GM15510 (cell line): Measurements from ENCODE around the gene GNS.

Experiments used
- POLR2A ChIP-seq: IDR thresholded peaks from 3 replicates; pipeline ENCODE4 v1.6.1; 2011; ENCODE audit warnings: borderline replicate concordance; ENCODE audit not compliant: insufficient read length; ENCODE audit errors: extremely low read depth

Gene GNS

GRCh38 chr12:64729909-64730587 is 29.2 kb downstream of the GNS start:
- no peak for TF ChIP-seq POLR2A

- no peak for TF ChIP-seq POLR2A
Observed at GRCh38 chr12:64724201-64724745, 34.9 kb downstream of the GNS start.

GRCh38 chr12:64723630-64724029 is 35.6 kb downstream of the GNS start:
- TF ChIP-seq POLR2A = no peak

- TF ChIP-seq POLR2A = no peak
Observed at GRCh38 chr12:64722835-64723234, 36.4 kb downstream of the GNS start.

GRCh38 chr12:64720884-64721283 is 38.3 kb downstream of the GNS start:
- TF ChIP-seq POLR2A = no peak

GRCh38 chr12:64718649-64719048 is 40.6 kb downstream of the GNS start:
- TF ChIP-seq POLR2A = no peak

- TF ChIP-seq POLR2A = no peak
Observed at GRCh38 chr12:64716839-64717455, 42.3 kb downstream of the GNS start.

GRCh38 chr12:64716371-64716770 is 42.8 kb downstream of the GNS start:
- no peak for TF ChIP-seq POLR2A

GRCh38 chr12:64714551-64714968 is 44.6 kb downstream of the GNS start:
- no peak for TF ChIP-seq POLR2A

GRCh38 chr12:64713376-64713775 is 45.8 kb downstream of the GNS start:
- TF ChIP-seq POLR2A = no peak

- no peak for TF ChIP-seq POLR2A
Observed at GRCh38 chr12:64709429-64709828, 49.8 kb downstream of the GNS start.

GRCh38 chr12:64707926-64708325 is 51.3 kb downstream of the GNS start:
- no peak for TF ChIP-seq POLR2A

GRCh38 chr12:64707362-64707761 is 51.8 kb downstream of the GNS start:
- TF ChIP-seq POLR2A = no peak

GRCh38 chr12:64706857-64707256 is 52.3 kb downstream of the GNS start:
- no peak for TF ChIP-seq POLR2A

GRCh38 chr12:64706306-64706705 is 52.9 kb downstream of the GNS start:
- TF ChIP-seq POLR2A = no peak

- no peak for TF ChIP-seq POLR2A
Observed at GRCh38 chr12:64701283-64701682, 57.9 kb downstream of the GNS start.

- no peak for TF ChIP-seq POLR2A
Observed at GRCh38 chr12:64700532-64700931, 58.7 kb downstream of the GNS start.

GRCh38 chr12:64699504-64700115 is 59.6 kb downstream of the GNS start:
- TF ChIP-seq POLR2A = no peak
